Ovary (tissue), 9 donors: Measurements from ENCODE around the gene CCL13. TPM values are rescaled to one million over a fixed set of nuclear protein-coding genes. Genes with fewer than 3 reads are reported as not detected.

Experiments used
- DNase-seq, 5 donors: peaks; one replicate each; pipeline ENCODE4 v3.0.0-alpha.2; 2019 to 2020
- H3K27ac ChIP-seq, 2 donors: fragments of 200-600 bp; one replicate each; pipeline versions ENCODE4 v1.5.1 to v1.8.0; 2019 to 2022
- H3K27me3 ChIP-seq: fragments of 200-600 bp; one replicate; pipeline ENCODE4 v1.8.0; 2022
- H3K36me3 ChIP-seq: fragments of 200-600 bp; sonication (generic); one replicate; pipeline ENCODE4 v1.5.1; 2019
- H3K4me1 ChIP-seq: one replicate; pipeline ENCODE4 v1.8.1; 2013; ENCODE audit warnings: mild to moderate bottlenecking, moderate library complexity; ENCODE audit not compliant: insufficient read depth
- H3K4me3 ChIP-seq: fragments of 200-600 bp; sonication (generic); one replicate; pipeline ENCODE4 v1.5.1; 2017
- H3K9me3 ChIP-seq, 2 donors: fragments of 200-600 bp in 1 of 2; sonication (generic) in 1 of 2; one replicate each; pipeline versions ENCODE4 v1.5.1 to v1.8.1; 2013 to 2019; ENCODE audit warnings: mild to moderate bottlenecking in 1 of 2, moderate library complexity in 1 of 2
- EP300 ChIP-seq: sonication (generic); formaldehyde crosslinking; IDR thresholded peaks from one replicate; pipeline ENCODE4 v1.6.1; 2017; ENCODE audit warnings: antibody characterized with exemption
- POLR2A ChIP-seq: fragments of 450-650 bp; IDR thresholded peaks from one replicate; pipeline ENCODE4 v1.6.1; 2017; ENCODE audit warnings: antibody characterized with exemption, mild to moderate bottlenecking, moderate library complexity
- WGBS, 3 donors: extraction: QIAGEN DNeasy Blood & Tissue Kit in 1 of 3; methylation state at CpG; one replicate each; pipeline versions ENCODE4 v1.1.5 to v1.1.7; 2013 to 2017; 5-methylcytosine and 5-hydroxymethylcytosine counted together
- intact Hi-C, 4 donors: fragments of 100-400 bp; cut with DNase I; formaldehyde crosslinking; loops; one replicate each; pipeline versions ENCODE4 v1.11.0 to v1.15.1; 2022 to 2023
- polyA plus RNA-seq, 2 donors: library from polyadenylated mRNA; stranded (reverse); fragments of 200-250 nt in 1 of 2; fragments of 350-450 nt in 1 of 2; fragmentation: Illumina TruSeq in 1 of 2; extraction: RNeasy Lipid Tissue Mini Kit (QIAGEN cat#74804) in 1 of 2; gene quantifications; one replicate each; pipeline ENCODE4 v1.2.3, GENCODE V29; 2013 to 2014
- total RNA-seq, 7 donors: library from RNA; depleted of rRNA in 2 of 7; stranded (reverse); fragments of >200 nt in 2 of 7; fragmentation: NEBNext Ultra II Directional in 3 of 7; extraction: Animal tissue kit (Norgen Biotek cat#: 25700) in 3 of 7; gene quantifications; one replicate each; pipeline versions ENCODE4 v1.1.0 to v1.2.4, GENCODE V29; 2016 to 2023
- TF ChIP-seq, protein P1 (sequence below), 3 donors: fragments of 450-650 bp in 2 of 3; fragments of 200-600 bp in 1 of 3; IDR thresholded peaks; one replicate each; pipeline versions ENCODE4 v1.5.1 to v1.8.0; 2016 to 2022; ENCODE audit warnings: antibody characterized with exemption in 3 of 3, mild to moderate bottlenecking in 1 of 3
- donor health status: DM: no; HTN: no; CAD: no; lungs with moderate emphysema.
- donor health status: DM: no; HTN: no; CAD: no.
- donor health status: Bipolar disorder and iron deficiency.
- donor health status: DM: yes; HTN: yes; CAD: no.
- donor health status: DM: no; HTN: no; CAD: no.
- donor health status: DM: yes; HTN: yes; CAD: no.

The CCL13 gene
- total and polyA plus RNA-seq, 9 donors, result 0.47 to 5.1 (median 0.59) TPM; not detected in 4

DNA sequence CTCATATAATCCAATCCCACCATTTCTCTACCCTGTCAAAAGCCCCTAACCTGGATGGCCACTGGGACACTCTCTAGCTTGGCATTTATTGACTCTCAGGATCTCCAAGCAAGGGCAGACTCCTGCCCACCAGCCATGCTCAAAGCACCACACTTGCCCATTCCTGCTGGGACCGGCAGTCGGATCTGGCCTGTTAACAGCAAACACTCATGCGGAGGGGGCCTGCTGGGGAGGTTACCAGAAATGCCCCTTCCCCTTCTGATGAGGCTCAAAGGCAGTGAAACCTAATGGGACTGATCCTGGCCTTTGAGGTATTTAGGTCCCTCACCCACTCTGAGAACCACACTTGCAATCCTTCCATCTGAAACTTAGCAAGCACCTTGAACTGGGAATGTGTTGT is 13.3 kb downstream of the CCL13 start:
- no peaks in the 10 kb centered on the region for H3K27me3 ChIP-seq
- WGBS, 3 donors, result 69 to 87% (median 78%) methylated on average over 3 of the region's 3 CpGs
- H3K27ac ChIP-seq, result no peak overlapping the region
- no peak for DNase-seq
- no peaks in the 10 kb centered on the region for H3K36me3 ChIP-seq
- no peaks in the 10 kb centered on the region for H3K4me1 ChIP-seq
- no peaks in the 10 kb centered on the region for H3K9me3 ChIP-seq
- intact Hi-C loops, result loop anchor here in 1 of 4 donors (10.0 kb wide), 1 partner anchor 165 kb away; no protein-coding TSS in a partner anchor
- TF ChIP-seq EP300, result no peak
- no peak for TF ChIP-seq POLR2A
- TF ChIP-seq, protein P1, sequence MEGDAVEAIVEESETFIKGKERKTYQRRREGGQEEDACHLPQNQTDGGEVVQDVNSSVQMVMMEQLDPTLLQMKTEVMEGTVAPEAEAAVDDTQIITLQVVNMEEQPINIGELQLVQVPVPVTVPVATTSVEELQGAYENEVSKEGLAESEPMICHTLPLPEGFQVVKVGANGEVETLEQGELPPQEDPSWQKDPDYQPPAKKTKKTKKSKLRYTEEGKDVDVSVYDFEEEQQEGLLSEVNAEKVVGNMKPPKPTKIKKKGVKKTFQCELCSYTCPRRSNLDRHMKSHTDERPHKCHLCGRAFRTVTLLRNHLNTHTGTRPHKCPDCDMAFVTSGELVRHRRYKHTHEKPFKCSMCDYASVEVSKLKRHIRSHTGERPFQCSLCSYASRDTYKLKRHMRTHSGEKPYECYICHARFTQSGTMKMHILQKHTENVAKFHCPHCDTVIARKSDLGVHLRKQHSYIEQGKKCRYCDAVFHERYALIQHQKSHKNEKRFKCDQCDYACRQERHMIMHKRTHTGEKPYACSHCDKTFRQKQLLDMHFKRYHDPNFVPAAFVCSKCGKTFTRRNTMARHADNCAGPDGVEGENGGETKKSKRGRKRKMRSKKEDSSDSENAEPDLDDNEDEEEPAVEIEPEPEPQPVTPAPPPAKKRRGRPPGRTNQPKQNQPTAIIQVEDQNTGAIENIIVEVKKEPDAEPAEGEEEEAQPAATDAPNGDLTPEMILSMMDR (IDR thresholded peaks at IDR 0.05), result no peak
- no peak overlapping the region for H3K4me3 ChIP-seq

DNA sequence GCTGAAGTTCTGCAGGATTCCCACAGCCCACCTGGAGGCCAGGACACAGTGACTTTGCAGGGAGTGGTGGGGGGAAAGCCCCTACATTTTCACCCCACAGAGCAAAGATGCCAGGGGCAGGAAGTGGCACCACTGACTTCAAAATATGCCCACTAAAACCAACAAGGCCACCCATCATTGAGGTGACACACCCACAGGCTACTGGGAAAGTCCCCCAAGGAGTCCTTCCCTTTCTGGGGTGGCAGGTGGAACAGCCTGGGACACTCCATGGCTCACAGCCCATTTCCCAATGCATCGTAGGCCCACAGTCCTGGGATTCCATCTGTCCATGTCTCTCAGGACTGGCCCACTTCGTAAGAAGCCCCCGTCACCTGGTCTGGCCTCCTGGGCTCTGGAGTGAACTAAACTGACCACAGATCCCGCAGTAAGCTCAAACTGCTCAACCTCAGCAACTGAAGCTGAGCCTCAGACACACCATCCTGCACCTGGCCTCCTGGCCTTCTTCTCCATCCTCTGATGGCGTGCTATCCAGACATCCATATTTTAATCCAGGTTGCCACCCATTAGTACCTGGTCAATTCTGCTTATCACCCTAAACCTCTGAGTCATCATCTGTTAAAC is 14.2 kb downstream of the CCL13 start:
- no peak for DNase-seq
- Histone ChIP-seq H3K36me3 (no peaks in the 10 kb centered on the region), H3K9me3 (no peaks in the 10 kb centered on the region), H3K4me3 (no peak overlapping the region), H3K27ac (no peak overlapping the region), H3K4me1 (no peaks in the 10 kb centered on the region), H3K27me3 (no peaks in the 10 kb centered on the region)
- WGBS, 3 donors, result 88 to 92% (median 89%) methylated on average over 5 of the region's 5 CpGs
- intact Hi-C loops, result no loop called here
- TF ChIP-seq EP300 (no peak), POLR2A (no peak)
- TF ChIP-seq, protein P1 (IDR thresholded peaks at IDR 0.05), result no peak

- intact Hi-C loops, result no loop called here
- WGBS, 3 donors, result 60 to 70% (median 60%) methylated on average over 3 of the region's 3 CpGs
- Histone ChIP-seq H3K27ac (no peak overlapping the region), H3K9me3 (no peaks in the 10 kb centered on the region), H3K27me3 (no peaks in the 10 kb centered on the region), H3K4me1 (no peaks in the 10 kb centered on the region), H3K4me3 (no peak overlapping the region), H3K36me3 (no peaks in the 10 kb centered on the region)
- DNase-seq, result no peak
- TF ChIP-seq POLR2A (no peak), EP300 (no peak)
- TF ChIP-seq, protein P1 (IDR thresholded peaks at IDR 0.05), result no peak
Measured at GRCh38 chr17:34370997-34371395, 14.7 kb downstream of the CCL13 start.

DNA sequence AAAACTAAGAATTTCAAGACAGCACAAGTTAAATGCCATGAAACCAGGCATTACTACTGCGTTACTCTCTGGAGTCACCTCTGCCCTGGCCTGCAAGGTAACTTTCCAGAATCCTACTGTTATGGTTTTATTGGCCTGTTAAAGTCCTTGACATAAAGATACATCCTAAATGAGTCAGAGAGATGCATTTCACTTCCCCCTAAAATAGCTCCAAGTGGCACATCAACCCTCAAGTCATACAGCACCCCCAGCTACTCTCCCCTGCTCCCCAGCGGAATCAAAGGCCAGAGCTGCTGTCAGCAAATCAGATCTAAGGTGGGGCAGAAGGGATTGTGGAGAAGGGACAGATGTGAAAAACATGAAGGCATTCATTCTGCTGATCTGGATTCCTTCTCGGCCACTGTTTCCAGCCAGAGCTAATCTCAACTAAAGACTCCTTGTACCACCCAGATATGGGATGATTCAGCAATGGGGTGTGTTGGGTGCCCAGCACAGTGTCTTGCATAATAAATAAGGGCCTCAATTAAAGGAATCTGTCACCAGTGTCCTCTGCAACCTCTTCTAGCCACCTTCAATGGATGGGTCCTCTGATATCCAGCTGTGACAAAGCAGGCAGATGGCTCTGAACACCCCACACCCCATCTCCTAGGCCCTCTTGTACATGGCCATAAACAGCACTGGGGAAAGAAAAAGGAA is 15.3 kb downstream of the CCL13 start:
- DNase-seq, result no peak
- H3K9me3 ChIP-seq, result no peaks in the 10 kb centered on the region
- intact Hi-C loops, result no loop called here
- 86 to 87% (median 87%) methylated on average over 3 of the region's 3 CpGs for WGBS, 3 donors
- TF ChIP-seq POLR2A (no peak), EP300 (no peak)
- TF ChIP-seq, protein P1 (IDR thresholded peaks at IDR 0.05), result no peak
- H3K27me3 ChIP-seq, result no peaks in the 10 kb centered on the region
- no peak overlapping the region for H3K4me3 ChIP-seq
- H3K36me3 ChIP-seq, result no peaks in the 10 kb centered on the region
- H3K4me1 ChIP-seq, result no peaks in the 10 kb centered on the region
- H3K27ac ChIP-seq, result no peak overlapping the region
